Ishikawa (cell line): ENCODE data around the gene RNF213.

Source experiments
- CREB1 ChIP-seq: IDR thresholded peaks from 2 replicates; pipeline ENCODE4 v1.6.1; 2012; ENCODE audit warnings: low read depth
- EGR1 ChIP-seq: IDR thresholded peaks from 2 replicates; pipeline ENCODE4 v1.6.1; 2012
- EP300 ChIP-seq: IDR thresholded peaks from 2 replicates; pipeline ENCODE4 v1.6.1; 2012; ENCODE audit warnings: borderline replicate concordance
- RAD21 ChIP-seq: IDR thresholded peaks from 2 replicates; pipeline ENCODE4 v1.6.1; 2012; ENCODE audit warnings: low read depth
- YY1 ChIP-seq: IDR thresholded peaks from 2 replicates; pipeline ENCODE4 v1.6.1; 2012; ENCODE audit warnings: low read depth
- TF ChIP-seq, protein P1 (sequence below): IDR thresholded peaks from 2 replicates; pipeline ENCODE4 v1.6.1; 2012; ENCODE audit warnings: low read depth, mild to moderate bottlenecking
- TF ChIP-seq, protein P2 (sequence below): IDR thresholded peaks from 2 replicates; pipeline ENCODE4 v1.6.1; 2012

DNA sequence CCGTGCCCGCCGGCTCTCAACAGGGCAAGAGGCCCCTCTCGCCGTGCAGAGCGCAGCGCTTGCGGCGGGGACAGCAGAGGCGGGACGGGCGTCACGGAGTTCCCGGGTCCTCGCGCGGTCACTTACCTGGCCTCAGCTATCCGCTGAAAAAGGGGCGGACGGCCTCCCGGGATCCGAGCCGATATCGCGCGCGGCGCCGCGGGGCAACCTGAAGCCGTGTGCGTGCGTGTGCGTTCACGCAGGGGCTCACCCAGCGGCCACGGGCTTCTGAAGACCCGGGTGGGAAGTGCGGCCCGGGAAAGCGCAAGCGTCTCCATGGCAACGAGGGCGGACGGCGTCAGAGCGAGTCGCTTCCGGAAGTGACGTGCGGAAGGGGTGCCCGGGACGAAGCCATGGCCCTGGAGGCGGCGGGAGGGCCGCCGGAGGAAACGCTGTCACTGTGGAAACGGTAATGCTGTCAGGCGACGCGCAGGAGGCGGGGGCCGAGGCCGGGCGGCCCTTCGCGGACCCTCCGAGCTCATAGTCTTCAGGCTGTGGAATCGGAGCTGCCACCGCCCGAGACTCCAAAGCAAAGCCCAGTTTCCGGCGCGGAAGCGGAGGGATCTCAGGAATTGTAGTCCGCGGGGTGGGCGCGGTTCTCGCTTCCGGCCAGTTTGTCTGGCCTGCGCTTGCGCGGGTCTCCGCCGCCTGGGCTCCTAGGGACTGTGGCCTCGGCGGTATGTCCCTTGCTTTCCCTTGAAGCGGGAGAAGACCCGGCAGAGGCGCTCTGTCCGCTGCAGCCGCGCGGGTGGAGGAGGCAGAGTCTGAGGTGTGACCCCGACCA is 154.4 kb downstream of the RNF213 start, which contains the start of gene ENDOV:
- TF ChIP-seq, protein P1, sequence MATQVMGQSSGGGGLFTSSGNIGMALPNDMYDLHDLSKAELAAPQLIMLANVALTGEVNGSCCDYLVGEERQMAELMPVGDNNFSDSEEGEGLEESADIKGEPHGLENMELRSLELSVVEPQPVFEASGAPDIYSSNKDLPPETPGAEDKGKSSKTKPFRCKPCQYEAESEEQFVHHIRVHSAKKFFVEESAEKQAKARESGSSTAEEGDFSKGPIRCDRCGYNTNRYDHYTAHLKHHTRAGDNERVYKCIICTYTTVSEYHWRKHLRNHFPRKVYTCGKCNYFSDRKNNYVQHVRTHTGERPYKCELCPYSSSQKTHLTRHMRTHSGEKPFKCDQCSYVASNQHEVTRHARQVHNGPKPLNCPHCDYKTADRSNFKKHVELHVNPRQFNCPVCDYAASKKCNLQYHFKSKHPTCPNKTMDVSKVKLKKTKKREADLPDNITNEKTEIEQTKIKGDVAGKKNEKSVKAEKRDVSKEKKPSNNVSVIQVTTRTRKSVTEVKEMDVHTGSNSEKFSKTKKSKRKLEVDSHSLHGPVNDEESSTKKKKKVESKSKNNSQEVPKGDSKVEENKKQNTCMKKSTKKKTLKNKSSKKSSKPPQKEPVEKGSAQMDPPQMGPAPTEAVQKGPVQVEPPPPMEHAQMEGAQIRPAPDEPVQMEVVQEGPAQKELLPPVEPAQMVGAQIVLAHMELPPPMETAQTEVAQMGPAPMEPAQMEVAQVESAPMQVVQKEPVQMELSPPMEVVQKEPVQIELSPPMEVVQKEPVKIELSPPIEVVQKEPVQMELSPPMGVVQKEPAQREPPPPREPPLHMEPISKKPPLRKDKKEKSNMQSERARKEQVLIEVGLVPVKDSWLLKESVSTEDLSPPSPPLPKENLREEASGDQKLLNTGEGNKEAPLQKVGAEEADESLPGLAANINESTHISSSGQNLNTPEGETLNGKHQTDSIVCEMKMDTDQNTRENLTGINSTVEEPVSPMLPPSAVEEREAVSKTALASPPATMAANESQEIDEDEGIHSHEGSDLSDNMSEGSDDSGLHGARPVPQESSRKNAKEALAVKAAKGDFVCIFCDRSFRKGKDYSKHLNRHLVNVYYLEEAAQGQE, result no peak
- TF ChIP-seq YY1 (peak; percentile 79), EGR1 (peak; percentile 9; the same call in 1 of the 2 replicates), RAD21 (no peak), EP300 (peak; percentile 30; the same call in 1 of the 2 replicates), CREB1 (peak; percentile 90)
- TF ChIP-seq, protein P2, sequence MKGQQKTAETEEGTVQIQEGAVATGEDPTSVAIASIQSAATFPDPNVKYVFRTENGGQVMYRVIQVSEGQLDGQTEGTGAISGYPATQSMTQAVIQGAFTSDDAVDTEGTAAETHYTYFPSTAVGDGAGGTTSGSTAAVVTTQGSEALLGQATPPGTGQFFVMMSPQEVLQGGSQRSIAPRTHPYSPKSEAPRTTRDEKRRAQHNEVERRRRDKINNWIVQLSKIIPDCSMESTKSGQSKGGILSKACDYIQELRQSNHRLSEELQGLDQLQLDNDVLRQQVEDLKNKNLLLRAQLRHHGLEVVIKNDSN, result no peak
